ENCODE measurements around the gene KCNK13. TPM values are rescaled to one million over a fixed set of nuclear protein-coding genes. Genes with fewer than 3 reads are reported as not detected.

The KCNK13 gene
- total and polyA plus RNA-seq, 2 experiments from 2014 or later = not detected

DNA sequence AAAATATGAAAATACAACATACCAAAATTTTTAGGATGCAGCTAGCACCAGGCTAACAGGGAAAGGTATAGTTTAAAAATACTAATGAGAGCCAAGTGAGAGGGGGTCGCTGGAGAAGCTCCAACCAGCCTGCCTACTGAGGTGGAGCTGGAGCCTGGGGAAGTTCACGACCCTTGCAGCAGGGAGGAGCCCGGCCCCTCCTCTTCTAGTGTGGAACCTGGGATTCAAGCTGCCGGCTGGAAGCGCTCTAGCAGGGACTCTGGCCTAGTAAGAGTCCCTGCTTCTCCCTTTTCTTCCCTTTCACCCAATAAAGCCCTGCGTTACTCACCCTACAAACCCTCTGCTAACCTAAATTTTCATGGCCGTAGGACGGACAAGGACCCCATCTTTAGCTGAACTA lies 5.0 kb upstream of the KCNK13 start:
- Histone ChIP-seq H3K27ac (no peak overlapping the region), H3K9me2 (ENCODE audit: insufficient read depth) (no peaks in the 10 kb centered on the region), H3K4me2 (ENCODE audit: unreplicated experiment) (no peak overlapping the region), H3K9ac (no peak overlapping the region), H3F3A (ENCODE audit: insufficient read depth) (0 out of 2 replicates have a peak, but pooled peaks cover 3% of the 10 kb centered on the region), H3K9me3 (ENCODE audit: low read depth) (no peaks in the 10 kb centered on the region), H3K36me3 (ENCODE audit: low read depth) (no peaks in the 10 kb centered on the region), H4K20me1 (ENCODE audit: insufficient read depth) (no peaks in the 10 kb centered on the region), H3K4me3 (no peak overlapping the region), H3K27me3 (replicated peaks; ENCODE audit: insufficient read depth) (peaks cover 49% of the 10 kb centered on the region), H3K79me2 (ENCODE audit: insufficient read depth) (no peaks in the 10 kb centered on the region), H3K4me1 (ENCODE audit: insufficient read depth) (peaks cover 11% of the 10 kb centered on the region), H2AFZ (no peak overlapping the region)
- TF ChIP-seq EZH2 (IDR thresholded peaks at IDR 0.05; ENCODE audit: insufficient read depth, poor library complexity, severe bottlenecking) (no peak), EZH2phosphoT487 (IDR thresholded peaks at IDR 0.05; ENCODE audit: insufficient read depth, low read depth) (no peak)
- in situ Hi-C loops (cut with MboI) = no loop called here
- WGBS, 2 experiments (ENCODE audit: low coverage in 1 of 2, low lambda C conversion rate in 2 of 2, missing lambda C conversion rate in 2 of 2) = 44 to 52% methylated on average over 8 of the region's 8 CpGs
- no peak for DNase-seq

DNA sequence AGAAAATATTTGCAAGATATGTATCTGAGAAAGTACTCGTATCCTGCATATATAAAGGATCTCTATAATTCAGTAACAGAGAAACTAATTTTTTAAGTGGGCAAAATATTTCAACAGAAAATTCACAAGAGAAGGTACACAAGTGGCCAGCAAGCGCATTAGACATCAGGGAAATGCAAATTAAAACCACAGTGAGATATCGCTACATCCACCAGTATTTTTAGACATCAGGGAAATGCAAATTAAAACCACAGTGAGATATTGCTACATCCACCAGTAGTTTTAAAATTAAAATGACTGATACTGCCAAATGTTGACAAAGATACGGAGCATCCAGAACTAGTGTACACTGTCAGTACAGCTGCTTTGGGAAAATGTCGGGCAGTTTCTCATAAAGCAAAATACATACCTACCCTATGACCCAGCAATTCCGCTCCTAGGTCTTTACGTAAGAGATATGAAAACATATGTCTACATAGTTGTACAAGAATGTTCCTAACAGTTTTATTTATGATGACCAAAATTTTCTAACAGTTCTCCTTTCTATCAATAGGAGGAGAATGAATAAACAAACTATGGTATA lies 2.8 kb upstream of the KCNK13 start:
- no peaks in the 10 kb centered on the region for H4K20me1 ChIP-seq (ENCODE audit: insufficient read depth)
- H3K27ac ChIP-seq = no peak overlapping the region
- no peaks in the 10 kb centered on the region for H3K36me3 ChIP-seq (ENCODE audit: low read depth)
- 82 to 84% methylated on average over 7 of the region's 7 CpGs for WGBS, 2 experiments (ENCODE audit: low coverage in 1 of 2, low lambda C conversion rate in 2 of 2, missing lambda C conversion rate in 2 of 2)
- H3K4me3 ChIP-seq = no peak overlapping the region
- DNase-seq = no peak
- no peak for TF ChIP-seq EZH2phosphoT487 (IDR thresholded peaks at IDR 0.05; ENCODE audit: insufficient read depth, low read depth)
- H3K4me1 ChIP-seq (ENCODE audit: insufficient read depth) = no peaks in the 10 kb centered on the region
- H3F3A ChIP-seq (ENCODE audit: insufficient read depth) = no peaks in the 10 kb centered on the region
- no peak overlapping the region for H3K4me2 ChIP-seq (ENCODE audit: unreplicated experiment)
- no peaks in the 10 kb centered on the region for H3K9me3 ChIP-seq (ENCODE audit: low read depth)
- no peak overlapping the region for H2AFZ ChIP-seq
- in situ Hi-C loops (cut with MboI) = no loop called here
- H3K9me2 ChIP-seq (ENCODE audit: insufficient read depth) = no peaks in the 10 kb centered on the region
- peaks cover 64% of the 10 kb centered on the region for H3K27me3 ChIP-seq (replicated peaks; ENCODE audit: insufficient read depth)
- H3K79me2 ChIP-seq (ENCODE audit: insufficient read depth) = no peaks in the 10 kb centered on the region
- no peak overlapping the region for H3K9ac ChIP-seq

DNA sequence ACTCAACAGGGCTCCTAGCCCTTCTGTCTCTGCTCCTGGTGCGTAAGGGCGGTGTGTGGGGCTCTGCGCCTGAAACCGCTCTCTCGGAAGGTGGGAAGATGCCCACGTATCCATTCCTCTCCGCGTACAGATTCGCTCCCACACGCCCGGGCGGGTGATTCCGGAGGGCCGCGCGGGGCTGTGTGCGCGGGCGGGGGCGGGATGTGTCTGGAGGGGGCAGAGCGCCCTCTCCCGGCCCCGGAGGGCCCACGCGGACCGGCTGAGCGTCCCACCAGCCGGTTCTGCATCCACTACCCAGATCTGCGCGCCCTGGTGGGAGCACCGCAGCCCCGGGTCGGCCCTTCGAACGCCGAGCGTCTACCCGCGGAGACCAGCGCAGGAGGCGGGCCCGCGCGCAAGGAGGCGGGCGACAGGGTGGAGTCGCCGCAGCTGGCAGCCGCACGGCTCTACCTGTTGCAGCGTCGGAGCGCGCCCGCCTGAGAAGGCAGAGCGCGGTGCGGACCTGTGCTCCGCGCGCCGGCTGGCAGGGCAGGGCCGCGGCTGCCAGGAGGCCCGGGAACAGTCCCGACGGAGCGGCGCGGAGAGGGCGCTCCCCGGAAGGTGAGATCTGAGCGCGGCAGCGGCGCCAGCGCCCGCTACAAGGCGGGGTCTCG lies 1.4 kb upstream of the KCNK13 start:
- H3K9me3 ChIP-seq (ENCODE audit: low read depth) = no peaks in the 10 kb centered on the region
- H3K9me2 ChIP-seq (ENCODE audit: insufficient read depth) = no peaks in the 10 kb centered on the region
- no peaks in the 10 kb centered on the region for H4K20me1 ChIP-seq (ENCODE audit: insufficient read depth)
- H3K4me3 ChIP-seq = peak overlapping the region; percentile 61
- in situ Hi-C loops (cut with MboI) = no loop called here
- 1% methylated on average over 45 to 57 of the region's 80 CpGs for WGBS, 2 experiments (ENCODE audit: low coverage in 1 of 2, low lambda C conversion rate in 2 of 2, missing lambda C conversion rate in 2 of 2)
- no peaks in the 10 kb centered on the region for H3K4me1 ChIP-seq (ENCODE audit: insufficient read depth)
- H3K27ac ChIP-seq = no peak overlapping the region
- TF ChIP-seq EZH2 (IDR thresholded peaks at IDR 0.05; ENCODE audit: insufficient read depth, poor library complexity, severe bottlenecking) (no peak), EZH2phosphoT487 (IDR thresholded peaks at IDR 0.05; ENCODE audit: insufficient read depth, low read depth) (no peak)
- peak; percentile 68 for DNase-seq
- no peaks in the 10 kb centered on the region for H3K36me3 ChIP-seq (ENCODE audit: low read depth)
- H3K9ac ChIP-seq = no peak overlapping the region
- H3K27me3 ChIP-seq (replicated peaks; ENCODE audit: insufficient read depth) = peaks cover 77% of the 10 kb centered on the region
- peak overlapping the region; percentile 71 for H2AFZ ChIP-seq
- H3K4me2 ChIP-seq (ENCODE audit: unreplicated experiment) = peak overlapping the region; percentile 86
- H3F3A ChIP-seq (ENCODE audit: insufficient read depth) = no peaks in the 10 kb centered on the region
- H3K79me2 ChIP-seq (ENCODE audit: insufficient read depth) = no peaks in the 10 kb centered on the region

DNA sequence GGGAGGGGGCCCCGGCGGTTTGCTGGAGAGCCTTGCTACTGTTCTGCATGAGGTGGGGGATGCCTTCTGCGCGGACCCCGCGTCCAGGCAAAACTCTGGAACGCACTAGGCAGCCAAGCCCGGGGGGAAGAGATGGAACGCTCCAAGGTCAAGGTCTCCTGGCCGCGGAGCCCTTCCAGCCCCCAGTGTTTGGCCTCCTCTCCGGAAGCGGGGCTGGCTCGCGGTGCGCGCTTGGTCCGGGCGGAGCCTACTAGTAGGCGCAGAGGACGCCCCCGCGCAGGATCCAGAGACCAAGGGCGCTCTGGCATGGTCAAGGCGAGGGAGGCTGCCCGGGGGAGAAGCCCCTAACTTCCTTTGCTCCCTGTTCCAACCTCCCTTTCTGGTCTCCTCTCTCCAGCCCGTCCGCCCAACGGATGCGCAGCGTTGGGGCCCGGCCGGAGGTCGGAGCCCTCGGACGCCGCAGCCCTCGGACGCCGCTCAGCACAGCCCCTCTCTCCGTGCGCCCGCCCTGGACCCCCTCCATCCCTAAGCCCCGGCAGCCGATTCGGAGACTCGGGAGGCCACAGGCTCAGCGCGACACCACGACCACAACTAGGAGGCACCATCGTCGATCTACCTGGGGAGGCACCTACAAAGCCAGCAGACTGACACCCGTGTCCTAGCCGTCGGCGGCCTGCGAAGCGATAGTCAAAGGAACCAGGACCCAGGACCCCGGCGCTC lies 669 bp upstream of the KCNK13 start:
- Histone ChIP-seq H3F3A (ENCODE audit: insufficient read depth) (no peaks in the 10 kb centered on the region), H3K9ac (no peak overlapping the region), H3K79me2 (ENCODE audit: insufficient read depth) (no peaks in the 10 kb centered on the region), H3K36me3 (ENCODE audit: low read depth) (no peaks in the 10 kb centered on the region), H3K27ac (no peak overlapping the region), H4K20me1 (ENCODE audit: insufficient read depth) (no peaks in the 10 kb centered on the region), H3K9me3 (ENCODE audit: low read depth) (no peaks in the 10 kb centered on the region), H2AFZ (peak overlapping the region; percentile 71), H3K27me3 (replicated peaks; ENCODE audit: insufficient read depth) (peaks cover 75% of the 10 kb centered on the region), H3K4me1 (ENCODE audit: insufficient read depth) (no peaks in the 10 kb centered on the region), H3K4me2 (ENCODE audit: unreplicated experiment) (peak overlapping the region; percentile 86), H3K4me3 (peak overlapping the region; percentile 61), H3K9me2 (ENCODE audit: insufficient read depth) (no peaks in the 10 kb centered on the region)
- no peak for TF ChIP-seq EZH2phosphoT487 (IDR thresholded peaks at IDR 0.05; ENCODE audit: insufficient read depth, low read depth)
- TF ChIP-seq EZH2 (IDR thresholded peaks at IDR 0.05; ENCODE audit: insufficient read depth, poor library complexity, severe bottlenecking) = peak; percentile 88
- DNase-seq = peak; percentile 13
- WGBS, 2 experiments (ENCODE audit: low coverage in 1 of 2, low lambda C conversion rate in 2 of 2, missing lambda C conversion rate in 2 of 2) = 4 to 6% methylated on average over 39 to 51 of the region's 60 CpGs
- in situ Hi-C loops (cut with MboI) = no loop called here
